Skeletal muscle tissue (tissue), 4 donors: ENCODE results near the gene SH2D4B. TPM values are rescaled to one million over a fixed set of nuclear protein-coding genes. Genes with fewer than 3 reads are reported as not detected.
"Not testable (repeated sequence)": the region's sequence is repeated elsewhere in the genome, so short reads cannot be mapped to it uniquely, and the experiment has no call there.

ENCODE experiments used
- H3K27ac ChIP-seq: one replicate; pipeline ENCODE4 v1.7.0; 2013; ENCODE audit warnings: mild to moderate bottlenecking, low read depth, low read length, inconsistent platforms
- H3K27me3 ChIP-seq, 3 donors: one replicate each; pipeline ENCODE4 v1.7.0; 2013; ENCODE audit warnings: low read length in 3 of 3; ENCODE audit not compliant: control insufficient read depth in 3 of 3, insufficient read depth in 3 of 3
- H3K36me3 ChIP-seq, 3 donors: one replicate each; pipeline ENCODE4 v1.7.0; 2013; ENCODE audit warnings: low read length in 3 of 3; ENCODE audit not compliant: control insufficient read depth in 3 of 3, insufficient read depth in 3 of 3
- H3K4me1 ChIP-seq, 3 donors: one replicate each; pipeline ENCODE4 v1.7.0; 2013; ENCODE audit warnings: low read length in 3 of 3, mild to moderate bottlenecking in 3 of 3; ENCODE audit not compliant: control insufficient read depth in 3 of 3, insufficient read depth in 3 of 3
- H3K4me3 ChIP-seq, 3 donors: one replicate each; pipeline ENCODE4 v1.7.0; 2013; ENCODE audit warnings: low read length in 3 of 3
- H3K9ac ChIP-seq, 3 donors: one replicate each; pipeline ENCODE4 v1.7.0; 2013; ENCODE audit warnings: low read length in 3 of 3, mild to moderate bottlenecking in 3 of 3, moderate library complexity in 2 of 3, low read depth in 1 of 3
- H3K9me3 ChIP-seq, 3 donors: one replicate each; pipeline ENCODE4 v1.7.0; 2013; ENCODE audit warnings: low read length in 3 of 3; ENCODE audit not compliant: control insufficient read depth in 3 of 3
- total RNA-seq: library from RNA; depleted of rRNA; stranded (reverse); fragments of >200 nt; gene quantifications from one replicate; pipeline ENCODE4 v1.2.3, GENCODE V29; 2014
- donor health status: Osteomylitis.

The SH2D4B gene
- total RNA-seq, 1 donor from 2014 or later: under 0.01 TPM

DNA sequence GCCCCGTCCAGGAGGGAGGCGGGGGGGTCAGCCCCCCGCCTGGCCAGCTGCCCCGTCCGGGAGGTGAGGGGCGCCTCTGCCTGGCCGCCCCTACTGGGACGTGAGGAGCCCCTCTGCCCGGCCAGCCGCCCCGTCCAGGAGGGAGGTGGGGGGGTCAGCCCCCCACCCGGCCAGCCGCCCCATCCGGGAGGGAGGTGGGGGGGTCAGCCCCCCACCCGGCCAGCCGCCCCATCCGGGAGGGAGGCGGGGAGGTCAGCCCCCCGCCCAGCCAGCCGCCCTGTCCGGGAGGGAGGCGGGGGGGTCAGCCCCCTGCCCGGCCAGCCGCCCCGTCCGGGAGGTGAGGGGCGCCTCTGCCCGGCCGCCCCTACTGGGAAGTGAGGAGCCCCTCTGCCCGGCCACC lies 3.1 kb upstream of the SH2D4B start:
- H3K36me3 ChIP-seq, H3K9ac ChIP-seq, H3K4me3 ChIP-seq, H3K9me3 ChIP-seq, H3K27ac ChIP-seq, H3K4me1 ChIP-seq, H3K27me3 ChIP-seq: not testable (repeated sequence)

- Histone ChIP-seq H3K9ac (peak overlapping the region; percentile 59 to 77 (median 75)), H3K4me3 (peak overlapping the region; percentile 70 to 75 (median 70)), H3K27ac (peak overlapping the region; percentile 58), H3K27me3 (peaks cover 0 to 3% (median 0%) of the 10 kb centered on the region in 3 donors), H3K36me3 (no peaks in the 10 kb centered on the region), H3K9me3 (no peaks in the 10 kb centered on the region), H3K4me1 (peaks cover 0 to 4% (median 3%) of the 10 kb centered on the region in 3 donors)
Measured at GRCh38 chr10:80535671-80536360, 1.9 kb upstream of the SH2D4B start.

DNA sequence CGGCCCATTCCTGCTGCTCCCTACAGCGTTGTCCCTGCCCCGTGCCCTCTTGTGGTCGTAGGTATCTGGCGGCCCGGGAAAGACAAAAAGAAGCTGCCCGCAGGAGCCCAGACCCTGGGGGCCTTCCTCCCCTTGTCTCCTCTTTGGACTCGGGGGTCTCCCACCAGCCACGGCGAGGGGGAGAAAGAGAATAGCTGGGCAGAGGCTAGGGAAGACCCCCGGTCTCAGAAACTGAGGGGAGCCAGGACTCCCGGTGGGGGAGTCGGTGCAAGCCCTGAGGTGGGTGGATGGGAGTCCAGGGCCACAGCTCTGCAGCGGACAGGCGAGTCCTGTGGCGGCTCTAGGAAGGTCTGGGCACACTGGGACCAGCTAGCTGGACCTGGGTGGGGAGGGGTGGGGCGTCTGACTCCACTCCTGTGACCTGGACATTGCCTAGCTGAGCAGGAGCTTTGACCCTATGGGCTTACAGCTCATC lies 1.3 kb upstream of the SH2D4B start:
- Histone ChIP-seq H3K27ac (peak overlapping the region; percentile 58), H3K9me3 (no peaks in the 10 kb centered on the region), H3K9ac (peak overlapping the region; percentile 51 to 77 (median 75)), H3K27me3 (peaks cover 0 to 3% (median 0%) of the 10 kb centered on the region in 3 donors), H3K4me1 (peaks cover 0 to 9% (median 4%) of the 10 kb centered on the region in 3 donors), H3K36me3 (no peaks in the 10 kb centered on the region), H3K4me3 (peak overlapping the region in 2 of 3 donors; percentile 70)

GRCh38 chr10:80537086-80537735 lies 491 bp upstream of the SH2D4B start:
- peaks cover 0 to 14% (median 8%) of the 10 kb centered on the region in 3 donors for H3K4me1 ChIP-seq
- H3K27me3 ChIP-seq: peaks cover 0 to 3% (median 0%) of the 10 kb centered on the region in 3 donors
- H3K4me3 ChIP-seq: no peak overlapping the region
- H3K9me3 ChIP-seq: no peaks in the 10 kb centered on the region
- no peak overlapping the region for H3K9ac ChIP-seq
- H3K36me3 ChIP-seq: no peaks in the 10 kb centered on the region
- no peak overlapping the region for H3K27ac ChIP-seq

GRCh38 chr10:80538481-80539185 lies 931 bp downstream of the SH2D4B start:
- Histone ChIP-seq H3K9me3 (no peaks in the 10 kb centered on the region), H3K4me1 (peaks cover 0 to 14% (median 11%) of the 10 kb centered on the region in 3 donors), H3K27ac (no peak overlapping the region), H3K9ac (no peak overlapping the region), H3K36me3 (no peaks in the 10 kb centered on the region), H3K4me3 (no peak overlapping the region), H3K27me3 (peaks cover 0 to 6% (median 5%) of the 10 kb centered on the region in 3 donors)

DNA sequence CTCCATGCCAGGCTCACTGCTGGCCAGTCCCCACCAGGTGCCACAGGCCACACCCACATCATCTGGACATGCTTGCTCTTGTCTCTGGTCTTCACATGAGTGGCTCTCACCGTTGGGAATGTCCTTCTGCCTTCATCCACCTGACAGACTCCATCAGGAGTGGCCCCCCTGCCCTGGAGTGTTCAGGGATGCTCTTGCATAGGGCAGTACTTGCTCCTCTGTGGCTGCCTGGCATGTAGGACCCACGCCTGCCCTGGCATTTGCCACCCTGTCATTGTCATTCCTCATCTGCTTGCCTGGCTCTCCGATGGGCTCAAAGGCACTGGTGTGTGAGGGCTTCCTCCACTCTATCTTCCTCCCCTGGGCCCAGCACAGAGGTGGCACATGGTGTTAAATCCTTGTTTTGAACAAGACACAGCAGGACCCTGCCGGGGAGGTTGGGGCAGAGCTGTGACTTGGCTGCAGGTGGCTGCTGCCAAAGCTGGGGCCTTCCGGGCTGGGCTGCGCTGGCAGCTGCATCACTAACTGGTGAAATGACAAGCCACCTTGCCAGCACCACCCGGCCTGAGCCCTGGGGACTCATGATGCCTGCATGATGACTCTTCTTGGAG lies 1.8 kb downstream of the SH2D4B start:
- H3K4me3 ChIP-seq: no peak overlapping the region
- peaks cover 0 to 8% (median 5%) of the 10 kb centered on the region in 3 donors for H3K27me3 ChIP-seq
- no peaks in the 10 kb centered on the region for H3K36me3 ChIP-seq
- no peak overlapping the region for H3K9ac ChIP-seq
- no peaks in the 10 kb centered on the region for H3K9me3 ChIP-seq
- H3K27ac ChIP-seq: no peak overlapping the region
- peaks cover 0 to 14% (median 11%) of the 10 kb centered on the region in 3 donors for H3K4me1 ChIP-seq

DNA sequence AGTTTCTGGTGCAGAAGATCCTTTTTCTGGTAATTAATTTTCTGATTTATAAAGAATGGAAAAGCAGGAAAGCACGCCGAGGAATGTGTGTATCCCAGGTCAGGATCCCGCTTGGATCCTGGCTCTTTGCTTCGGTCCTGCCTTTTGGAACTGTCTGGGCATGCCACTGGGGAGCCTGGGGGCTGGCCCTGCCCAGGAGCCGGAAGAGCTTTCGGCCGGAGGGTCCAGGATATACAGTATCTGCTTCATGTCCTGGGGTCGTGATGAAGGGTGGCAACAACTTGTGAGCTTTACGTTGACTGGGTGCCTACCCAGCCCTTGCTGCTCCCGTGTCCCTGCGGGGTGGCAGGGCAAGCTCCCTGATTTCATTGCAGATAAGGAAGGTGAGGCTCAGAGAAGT lies 2.4 kb downstream of the SH2D4B start:
- Histone ChIP-seq H3K4me1 (peaks cover 0 to 14% (median 11%) of the 10 kb centered on the region in 3 donors), H3K27ac (no peak overlapping the region), H3K27me3 (peaks cover 0 to 8% (median 5%) of the 10 kb centered on the region in 3 donors), H3K9me3 (no peaks in the 10 kb centered on the region), H3K9ac (no peak overlapping the region), H3K36me3 (no peaks in the 10 kb centered on the region), H3K4me3 (no peak overlapping the region)

- H3K4me1 ChIP-seq: peaks cover 0 to 14% (median 11%) of the 10 kb centered on the region in 3 donors
- no peaks in the 10 kb centered on the region for H3K36me3 ChIP-seq
- no peak overlapping the region for H3K9ac ChIP-seq
- H3K9me3 ChIP-seq: no peaks in the 10 kb centered on the region
- peaks cover 0 to 8% (median 5%) of the 10 kb centered on the region in 3 donors for H3K27me3 ChIP-seq
- no peak overlapping the region for H3K4me3 ChIP-seq
- peak overlapping the region; percentile 38 for H3K27ac ChIP-seq
Measured at GRCh38 chr10:80540618-80540980, 2.9 kb downstream of the SH2D4B start.

GRCh38 chr10:80540981-80541750 lies 3.5 kb downstream of the SH2D4B start:
- Histone ChIP-seq H3K4me1 (peaks cover 0 to 14% (median 9%) of the 10 kb centered on the region in 3 donors), H3K27me3 (peaks cover 0 to 8% (median 5%) of the 10 kb centered on the region in 3 donors), H3K27ac (peak overlapping the region; percentile 54), H3K9me3 (no peaks in the 10 kb centered on the region), H3K4me3 (no peak overlapping the region), H3K36me3 (no peaks in the 10 kb centered on the region), H3K9ac (peak overlapping the region in 1 of 3 donors; percentile 40)
